ENCODE results near the gene ARIH1.

DNA sequence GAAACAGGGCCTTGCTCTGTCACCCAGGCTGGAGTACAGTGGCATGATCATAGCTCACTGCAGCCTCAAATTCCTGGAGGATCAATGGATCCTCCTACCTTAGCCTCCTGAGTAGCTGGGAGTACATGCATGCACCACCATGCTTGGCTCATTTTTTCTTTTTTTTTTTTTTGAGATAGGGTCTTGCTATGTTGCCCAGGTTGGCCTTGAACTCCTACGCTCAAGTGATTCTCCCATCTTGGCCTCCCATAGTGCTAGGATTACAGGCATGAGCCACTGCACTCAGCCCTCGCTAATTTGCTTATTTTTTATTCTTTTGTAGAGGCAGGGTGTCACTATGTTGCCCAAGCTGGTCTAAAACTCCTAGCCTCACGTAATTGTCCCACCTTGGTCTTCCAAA lies 6.0 kb upstream of the ARIH1 start:
- TF ChIP-seq ARNT (IDR thresholded peaks at IDR 0.05) (no peak), HDGF (IDR thresholded peaks at IDR 0.05; ENCODE audit: borderline replicate concordance) (no peak), LEF1 (IDR thresholded peaks at IDR 0.05; ENCODE audit: borderline replicate concordance) (no peak), FOXM1 (IDR thresholded peaks at IDR 0.05; ENCODE audit: borderline replicate concordance) (no peak), FOXA1 (IDR thresholded peaks at IDR 0.05) (no peak), ZNF384 (IDR thresholded peaks at IDR 0.05) (no peak), SP1 (IDR thresholded peaks at IDR 0.05) (no peak)
